Heart left ventricle (tissue), 13 donors: ENCODE data around the gene FSTL3.

Source experiments
- POLR2A ChIP-seq, 2 donors: fragments of 450-650 bp; IDR thresholded peaks; one replicate each; pipeline ENCODE4 v1.6.1; 2017; ENCODE audit warnings: antibody characterized with exemption in 2 of 2, mild to moderate bottlenecking in 2 of 2, moderate library complexity in 2 of 2
- TF ChIP-seq, protein P1 (sequence below), 12 donors: fragments of 200-600 bp; sonication (generic) in 4 of 12; IDR thresholded peaks; one replicate each; pipeline versions ENCODE4 v1.5.0 to v1.8.0; 2018 to 2022; ENCODE audit warnings: antibody characterized with exemption in 12 of 12, mild to moderate bottlenecking in 5 of 12
- donor health status: ischemic (EF 13 %, LVEDD 7.1; RV severe dilation, severe dysfunction).
- donor health status: DM: no; HTN: yes; CAD: no.
- donor health status: DM: no; HTN: no; CAD: no.
- donor health status: ischemic (EF 25% LVEDD 6.9; RV normal size, moderate dysfunction).
- donor health status: ischemic (EF 25% LVEDD 5.7; RV mildly dilated, moderate dysfunction).
- donor health status: ischemic (EF 35%, LVEDD 5.7; RV mildly dilated, moderate dysfunction).
- donor health status: nonischemic (EF 11% LVEDD 7.7; RV severe dilation, severe dysfunction).
- donor health status: DM: yes; HTN: yes; CAD: no.
- donor health status: PGD.
- donor health status: ischemic (EF 29% LVEDD 5.4; RV normal size, mild dysfunction).
- donor health status: nonischemic (EF 23%, LVEDD 6.1; RV moderate dilation, normal function).

DNA sequence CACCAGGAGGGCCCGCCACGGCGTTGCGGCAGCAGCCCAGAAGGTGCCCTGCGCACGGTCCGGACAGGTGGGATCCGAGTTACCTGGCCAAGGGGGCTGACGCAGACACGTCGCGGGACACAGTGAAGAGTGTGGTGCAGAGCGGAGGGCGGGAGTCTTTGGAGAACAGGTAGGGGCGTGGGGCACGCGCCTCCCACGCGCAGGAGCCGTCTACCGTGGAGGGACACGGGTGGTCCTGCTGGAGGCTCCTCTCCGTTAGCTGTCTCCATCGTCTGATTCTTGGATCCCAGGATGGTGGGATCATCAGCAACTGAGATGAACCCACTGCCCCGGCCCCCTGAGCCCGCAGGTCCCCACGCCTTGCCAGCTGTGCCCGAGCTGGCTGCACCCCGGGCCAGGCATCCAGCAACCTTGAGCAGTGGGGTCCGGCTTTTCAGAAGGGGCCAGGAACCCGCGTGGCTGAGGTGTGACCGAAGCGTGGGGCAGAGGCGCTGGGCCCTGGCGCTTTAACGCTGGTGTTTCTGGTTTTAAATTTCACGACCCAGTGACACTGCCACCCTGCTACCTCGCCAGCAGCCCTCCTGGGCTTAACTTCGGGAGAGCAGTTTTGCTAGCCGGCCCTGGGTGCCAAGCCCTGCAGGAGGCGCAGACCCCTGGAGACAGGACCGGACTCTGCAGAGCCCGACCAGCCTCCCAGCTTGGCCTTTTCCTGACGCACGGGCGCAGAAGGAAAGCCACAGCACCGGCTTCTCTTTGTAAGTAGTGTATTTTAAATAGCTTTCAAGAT lies 29.2 kb upstream of the FSTL3 start:
- TF ChIP-seq POLR2A (IDR thresholded peaks at IDR 0.05), result no peak
- TF ChIP-seq, protein P1, sequence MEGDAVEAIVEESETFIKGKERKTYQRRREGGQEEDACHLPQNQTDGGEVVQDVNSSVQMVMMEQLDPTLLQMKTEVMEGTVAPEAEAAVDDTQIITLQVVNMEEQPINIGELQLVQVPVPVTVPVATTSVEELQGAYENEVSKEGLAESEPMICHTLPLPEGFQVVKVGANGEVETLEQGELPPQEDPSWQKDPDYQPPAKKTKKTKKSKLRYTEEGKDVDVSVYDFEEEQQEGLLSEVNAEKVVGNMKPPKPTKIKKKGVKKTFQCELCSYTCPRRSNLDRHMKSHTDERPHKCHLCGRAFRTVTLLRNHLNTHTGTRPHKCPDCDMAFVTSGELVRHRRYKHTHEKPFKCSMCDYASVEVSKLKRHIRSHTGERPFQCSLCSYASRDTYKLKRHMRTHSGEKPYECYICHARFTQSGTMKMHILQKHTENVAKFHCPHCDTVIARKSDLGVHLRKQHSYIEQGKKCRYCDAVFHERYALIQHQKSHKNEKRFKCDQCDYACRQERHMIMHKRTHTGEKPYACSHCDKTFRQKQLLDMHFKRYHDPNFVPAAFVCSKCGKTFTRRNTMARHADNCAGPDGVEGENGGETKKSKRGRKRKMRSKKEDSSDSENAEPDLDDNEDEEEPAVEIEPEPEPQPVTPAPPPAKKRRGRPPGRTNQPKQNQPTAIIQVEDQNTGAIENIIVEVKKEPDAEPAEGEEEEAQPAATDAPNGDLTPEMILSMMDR (IDR thresholded peaks at IDR 0.05), result no peak
